Osteoblast (primary cell): Measurements from ENCODE around the gene DHX38. TPM values are rescaled to one million over a fixed set of nuclear protein-coding genes. Genes with fewer than 3 reads are reported as not detected.
A peak's percentile ranks its signal among the peaks of the same experiment; 100 is the strongest.

ENCODE experiments used
- DNase-seq: peaks from one replicate; pipeline ENCODE4 v3.0.0; 2011; ENCODE audit warnings: low spot score, mixed read lengths; ENCODE audit not compliant: insufficient read length; ENCODE audit errors: missing footprints
- H2AFZ ChIP-seq: 2 replicates; pipeline ENCODE4 v1.6.0; 2011; ENCODE audit warnings: mild to moderate bottlenecking, low read length
- H3K27ac ChIP-seq: 2 replicates; pipeline ENCODE4 v1.5.1; 2011; ENCODE audit warnings: mild to moderate bottlenecking, low read depth, low read length, moderate library complexity
- H3K27me3 ChIP-seq: 2 replicates; pipeline ENCODE4 v1.6.0; 2012; ENCODE audit warnings: mild to moderate bottlenecking, control low read depth, inconsistent platforms, low read length, moderate library complexity; ENCODE audit not compliant: insufficient read depth
- H3K36me3 ChIP-seq: 2 replicates; pipeline ENCODE4 v1.5.1; 2011; ENCODE audit warnings: mild to moderate bottlenecking, low read length, control low read depth, moderate library complexity; ENCODE audit not compliant: insufficient read depth
- H3K4me1 ChIP-seq: 2 replicates; pipeline ENCODE4 v1.5.1; 2011; ENCODE audit warnings: mild to moderate bottlenecking, low read length, control low read depth, moderate library complexity; ENCODE audit not compliant: insufficient read depth
- H3K4me2 ChIP-seq: 2 replicates; pipeline ENCODE4 v1.6.0; 2011; ENCODE audit warnings: mild to moderate bottlenecking, low read length; ENCODE audit not compliant: insufficient read depth
- H3K4me3 ChIP-seq: fragments of 200-600 bp; sonication (generic); 3 replicates; pipeline ENCODE4 v1.5.1; 2012; ENCODE audit warnings: mild to moderate bottlenecking, low read length, inconsistent platforms; ENCODE audit not compliant: insufficient read depth
- H3K79me2 ChIP-seq: 2 replicates; pipeline ENCODE4 v1.6.0; 2012; ENCODE audit warnings: mild to moderate bottlenecking, low read length, control low read depth, inconsistent platforms; ENCODE audit not compliant: insufficient read depth
- H3K9me3 ChIP-seq: 2 replicates; pipeline ENCODE4 v1.5.1; 2011; ENCODE audit warnings: low read depth, low read length, control low read depth
- H4K20me1 ChIP-seq: 2 replicates; pipeline ENCODE4 v1.6.0; 2012; ENCODE audit warnings: mild to moderate bottlenecking, low read length, control low read depth; ENCODE audit not compliant: insufficient read depth
- total RNA-seq: library from RNA; depleted of rRNA; stranded (reverse); fragments of >200 nt; gene quantifications from 2 replicates; pipeline ENCODE4 v1.2.3, GENCODE V29; 2012
- TF ChIP-seq, protein P1 (sequence below): IDR thresholded peaks from 2 replicates; pipeline ENCODE4 v1.5.1; 2011; ENCODE audit warnings: mild to moderate bottlenecking, low read depth, low read length, moderate library complexity; ENCODE audit errors: extremely low read depth

The DHX38 gene
- total RNA-seq, 1 donor: 51.4 TPM

DNA sequence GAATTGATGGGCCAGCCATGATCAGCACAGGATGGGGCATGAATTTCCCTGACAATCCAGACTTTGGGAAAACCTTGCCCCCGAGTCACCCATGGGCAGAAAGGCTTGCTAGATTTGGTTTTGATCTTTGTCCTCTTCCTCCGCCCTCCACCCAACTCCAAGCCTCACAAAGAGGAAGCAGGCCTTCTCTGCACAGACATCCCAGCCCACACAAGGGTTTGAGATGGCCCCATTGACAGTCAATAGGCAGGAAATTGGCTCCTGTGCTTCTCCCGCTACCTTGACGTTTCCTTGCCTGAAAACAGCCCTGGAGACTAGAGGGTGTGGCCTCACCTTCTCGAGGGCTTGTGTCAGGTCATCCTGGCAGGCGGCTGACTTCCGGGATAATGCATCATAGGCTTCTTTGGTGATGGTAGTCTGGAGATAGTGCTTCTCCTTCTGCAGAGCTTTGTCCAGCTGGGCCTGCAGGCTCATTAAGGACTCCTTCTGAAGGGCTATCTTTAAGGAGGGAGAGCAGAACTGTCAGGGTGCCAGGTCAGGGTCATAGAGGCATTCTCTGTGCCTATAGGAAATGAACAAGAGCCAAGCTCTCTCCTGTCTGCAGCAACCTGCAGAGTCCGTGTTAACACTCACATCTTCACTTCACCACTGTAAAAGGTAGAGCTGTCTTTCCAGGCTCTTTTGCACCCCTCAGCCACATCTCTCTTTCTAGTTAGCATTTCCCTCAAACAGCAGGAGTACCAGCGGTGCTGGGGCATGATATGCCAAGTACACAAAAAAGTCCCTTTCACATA lies 32.2 kb downstream of the DHX38 start:
- Histone ChIP-seq H2AFZ (peak overlapping the region; percentile 20), H3K27me3 (no peaks in the 10 kb centered on the region), H3K4me2 (no peak overlapping the region), H3K4me1 (peaks cover 4% of the 10 kb centered on the region), H4K20me1 (no peaks in the 10 kb centered on the region), H3K4me3 (no peak overlapping the region), H3K79me2 (no peaks in the 10 kb centered on the region), H3K36me3 (no peaks in the 10 kb centered on the region), H3K27ac (no peak overlapping the region), H3K9me3 (no peaks in the 10 kb centered on the region)
- no peak for DNase-seq
- TF ChIP-seq, protein P1, sequence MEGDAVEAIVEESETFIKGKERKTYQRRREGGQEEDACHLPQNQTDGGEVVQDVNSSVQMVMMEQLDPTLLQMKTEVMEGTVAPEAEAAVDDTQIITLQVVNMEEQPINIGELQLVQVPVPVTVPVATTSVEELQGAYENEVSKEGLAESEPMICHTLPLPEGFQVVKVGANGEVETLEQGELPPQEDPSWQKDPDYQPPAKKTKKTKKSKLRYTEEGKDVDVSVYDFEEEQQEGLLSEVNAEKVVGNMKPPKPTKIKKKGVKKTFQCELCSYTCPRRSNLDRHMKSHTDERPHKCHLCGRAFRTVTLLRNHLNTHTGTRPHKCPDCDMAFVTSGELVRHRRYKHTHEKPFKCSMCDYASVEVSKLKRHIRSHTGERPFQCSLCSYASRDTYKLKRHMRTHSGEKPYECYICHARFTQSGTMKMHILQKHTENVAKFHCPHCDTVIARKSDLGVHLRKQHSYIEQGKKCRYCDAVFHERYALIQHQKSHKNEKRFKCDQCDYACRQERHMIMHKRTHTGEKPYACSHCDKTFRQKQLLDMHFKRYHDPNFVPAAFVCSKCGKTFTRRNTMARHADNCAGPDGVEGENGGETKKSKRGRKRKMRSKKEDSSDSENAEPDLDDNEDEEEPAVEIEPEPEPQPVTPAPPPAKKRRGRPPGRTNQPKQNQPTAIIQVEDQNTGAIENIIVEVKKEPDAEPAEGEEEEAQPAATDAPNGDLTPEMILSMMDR: no peak

DNA sequence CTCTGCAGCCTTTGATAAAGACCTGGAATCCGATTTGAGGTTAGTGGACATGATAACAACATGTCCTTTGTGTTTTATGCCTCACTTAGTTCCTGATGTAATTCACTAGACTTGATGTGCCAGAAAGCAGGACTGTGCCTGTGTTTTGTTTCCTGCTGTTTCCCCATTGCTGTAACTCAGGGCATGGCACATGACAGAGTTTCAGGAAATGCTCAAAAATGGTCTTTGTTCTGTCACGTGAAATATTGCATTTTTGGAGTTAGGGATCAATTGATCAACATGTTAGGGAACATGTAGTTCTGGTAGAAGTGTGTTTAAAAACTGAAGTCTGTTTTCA lies 32.8 kb downstream of the DHX38 start:
- no peak overlapping the region for H3K4me3 ChIP-seq
- H3K4me1 ChIP-seq: peaks cover 9% of the 10 kb centered on the region
- H3K79me2 ChIP-seq: no peaks in the 10 kb centered on the region
- no peaks in the 10 kb centered on the region for H3K36me3 ChIP-seq
- TF ChIP-seq, protein P1: no peak
- DNase-seq: no peak
- no peaks in the 10 kb centered on the region for H3K9me3 ChIP-seq
- H2AFZ ChIP-seq: no peak overlapping the region
- no peaks in the 10 kb centered on the region for H3K27me3 ChIP-seq
- H4K20me1 ChIP-seq: no peaks in the 10 kb centered on the region
- no peak overlapping the region for H3K27ac ChIP-seq
- no peak overlapping the region for H3K4me2 ChIP-seq

DNA sequence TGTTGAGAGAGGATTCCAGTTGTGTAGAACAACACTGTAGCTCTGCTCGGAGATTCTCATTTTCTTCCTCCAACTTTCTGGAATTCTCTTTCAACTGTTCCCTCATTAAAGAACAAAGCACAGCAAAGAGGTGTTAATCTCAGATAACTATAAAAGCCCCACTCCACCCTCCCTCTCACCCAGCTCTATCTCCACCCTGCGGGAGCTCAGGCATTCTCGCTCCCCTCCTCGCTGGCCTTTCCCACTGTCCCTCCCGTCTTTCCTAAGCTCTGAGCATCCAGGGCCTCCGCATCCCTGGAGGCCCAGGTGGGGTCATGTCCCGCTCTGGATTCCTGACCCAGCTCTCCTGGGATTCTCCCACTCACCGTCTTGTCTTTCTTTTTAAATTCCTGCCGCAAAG lies 35.1 kb downstream of the DHX38 start:
- no peak overlapping the region for H3K4me3 ChIP-seq
- no peaks in the 10 kb centered on the region for H3K9me3 ChIP-seq
- DNase-seq: no peak
- no peak overlapping the region for H3K27ac ChIP-seq
- H3K27me3 ChIP-seq: no peaks in the 10 kb centered on the region
- no peaks in the 10 kb centered on the region for H3K36me3 ChIP-seq
- H3K79me2 ChIP-seq: no peaks in the 10 kb centered on the region
- TF ChIP-seq, protein P1: no peak
- no peaks in the 10 kb centered on the region for H4K20me1 ChIP-seq
- no peak overlapping the region for H3K4me2 ChIP-seq
- peaks cover 9% of the 10 kb centered on the region for H3K4me1 ChIP-seq
- H2AFZ ChIP-seq: no peak overlapping the region

DNA sequence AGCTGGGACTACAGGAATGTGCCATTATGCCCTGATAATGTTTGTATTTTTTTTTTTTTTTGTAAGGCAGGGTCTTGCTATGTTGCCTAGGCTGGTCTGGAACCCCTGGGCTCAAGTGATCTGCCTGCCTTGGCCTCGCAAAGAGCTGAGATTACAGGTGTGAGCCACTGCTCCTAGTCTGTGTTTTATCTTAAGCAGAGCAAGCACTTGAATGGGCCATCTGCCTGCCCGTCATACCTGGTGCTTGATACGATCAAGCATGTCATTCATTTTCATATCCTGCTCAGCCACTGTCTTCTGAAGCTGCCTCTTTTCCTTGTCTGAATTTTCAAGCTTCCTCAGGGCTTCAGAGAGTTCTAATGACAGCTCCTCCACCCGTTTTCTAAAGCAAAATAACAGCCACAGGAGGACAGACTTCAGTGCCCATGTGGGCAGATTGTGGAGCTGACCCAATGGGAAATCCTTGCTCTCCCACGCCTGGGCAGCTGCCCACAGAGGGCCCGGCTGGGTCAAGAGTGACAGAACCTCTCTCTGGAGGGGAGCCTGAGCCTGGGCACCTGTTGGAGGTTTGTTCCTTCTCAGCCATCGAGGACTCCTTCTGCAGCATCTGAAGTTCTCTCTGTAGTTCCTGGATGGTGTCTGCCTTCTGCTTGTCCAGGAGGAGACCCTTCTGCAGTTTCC lies 36.5 kb downstream of the DHX38 start:
- Histone ChIP-seq H3K36me3 (no peaks in the 10 kb centered on the region), H3K4me2 (peak overlapping the region; percentile 23), H3K27me3 (no peaks in the 10 kb centered on the region), H2AFZ (no peak overlapping the region), H3K27ac (no peak overlapping the region), H3K9me3 (no peaks in the 10 kb centered on the region), H3K4me1 (peaks cover 9% of the 10 kb centered on the region), H3K79me2 (no peaks in the 10 kb centered on the region), H4K20me1 (no peaks in the 10 kb centered on the region), H3K4me3 (no peak overlapping the region)
- TF ChIP-seq, protein P1: no peak
- DNase-seq: no peak
